GM06990 (cell line): ENCODE results near the gene FLCN.
A peak's percentile ranks its signal among the peaks of the same experiment; 100 is the strongest.
"Not testable (repeated sequence)": the region's sequence is repeated elsewhere in the genome, so short reads cannot be mapped to it uniquely, and the experiment has no call there.

Source experiments
- DNase-seq: peaks from one replicate; pipeline ENCODE4 v3.0.0-alpha.2; 2011; ENCODE audit not compliant: insufficient read length; ENCODE audit errors: extremely low read depth
- H3K27me3 ChIP-seq: replicated peaks from 2 replicates; pipeline ENCODE4 v1.6.0; 2011; ENCODE audit warnings: low read length; ENCODE audit not compliant: control insufficient read depth, insufficient read depth
- H3K36me3 ChIP-seq: 2 replicates; pipeline ENCODE4 v1.5.1; 2011; ENCODE audit warnings: low read length; ENCODE audit not compliant: control insufficient read depth, insufficient read depth
- H3K4me3 ChIP-seq: replicated peaks from 2 replicates; pipeline ENCODE4 v1.5.1; 2011; ENCODE audit warnings: low read depth, mild to moderate bottlenecking, control low read depth, low read length
- CTCF ChIP-seq: IDR thresholded peaks from 2 replicates; pipeline ENCODE4 v1.5.1; 2011; ENCODE audit warnings: low read length, control low read depth, mild to moderate bottlenecking, inconsistent platforms; ENCODE audit not compliant: insufficient read depth, poor library complexity, severe bottlenecking

The FLCN gene

GRCh38 chr17:17269926-17270773 lies 33.2 kb upstream of the FLCN start:
- Histone ChIP-seq H3K4me3 (no peak overlapping the region), H3K27me3 (no peaks in the 10 kb centered on the region), H3K36me3 (peaks cover 10% of the 10 kb centered on the region)
- peak; percentile 48 for TF ChIP-seq CTCF
- DNase-seq = no peak

- H3K27me3 ChIP-seq = no peaks in the 10 kb centered on the region
- DNase-seq = no peak
- H3K36me3 ChIP-seq = peaks cover 11% of the 10 kb centered on the region
- no peak for TF ChIP-seq CTCF
- H3K4me3 ChIP-seq = no peak overlapping the region
Observed at GRCh38 chr17:17264430-17264829, 27.5 kb upstream of the FLCN start.

- Histone ChIP-seq H3K36me3 (peaks cover 17% of the 10 kb centered on the region), H3K4me3 (no peak overlapping the region), H3K27me3 (no peaks in the 10 kb centered on the region)
- TF ChIP-seq CTCF = no peak
- no peak for DNase-seq
Observed at GRCh38 chr17:17258998-17259397, 22.0 kb upstream of the FLCN start.

GRCh38 chr17:17258011-17258410 lies 21.0 kb upstream of the FLCN start:
- Histone ChIP-seq H3K27me3 (no peaks in the 10 kb centered on the region), H3K36me3 (peaks cover 21% of the 10 kb centered on the region), H3K4me3 (no peak overlapping the region)
- DNase-seq = no peak
- no peak for TF ChIP-seq CTCF

GRCh38 chr17:17256316-17256715 lies 19.3 kb upstream of the FLCN start:
- no peak for TF ChIP-seq CTCF
- peaks cover 26% of the 10 kb centered on the region for H3K36me3 ChIP-seq
- H3K4me3 ChIP-seq = no peak overlapping the region
- DNase-seq = no peak
- H3K27me3 ChIP-seq = no peaks in the 10 kb centered on the region

- peaks cover 26% of the 10 kb centered on the region for H3K36me3 ChIP-seq
- H3K4me3 ChIP-seq, H3K27me3 ChIP-seq, DNase-seq: not testable (repeated sequence)
Observed at GRCh38 chr17:17255689-17256088, 18.7 kb upstream of the FLCN start.
